Activated B cell treated with CpG ODN at 0.5 μM for 24 hours (primary cell): ENCODE data around the gene ZNF618. TPM values are rescaled to one million over a fixed set of nuclear protein-coding genes. Genes with fewer than 3 reads are reported as not detected.
A peak's percentile ranks its signal among the peaks of the same experiment; 100 is the strongest.

ENCODE experiments used
- ATAC-seq: fragments of 200-7000 bp; cut with Tn5 transposase; one replicate; pipeline ENCODE4 v1.10.0; 2021; ENCODE audit warnings: low read depth, mild to moderate bottlenecking, moderate library complexity
- CTCF ChIA-PET: fragments of 350-600 bp; sonication (Branson Sonifier 250); formaldehyde crosslinking; loops from one replicate; lab custom pipeline; 2021; ENCODE audit warnings: antibody characterized with exemption; lab: Charles Lee
- POLR2A ChIA-PET: fragments of 350-600 bp; sonication (Branson Sonifier 250); formaldehyde crosslinking; loops from one replicate; lab custom pipeline; 2021; ENCODE audit warnings: antibody characterized with exemption; lab: Charles Lee
- DNase-seq: peaks from one replicate; pipeline ENCODE4 v3.0.0; 2022
- H3K27ac Mint-ChIP-seq: one replicate; pipeline ENCODE4 v1.8.0; 2020; ENCODE audit warnings: mixed read lengths
- H3K27me3 Mint-ChIP-seq: one replicate; pipeline ENCODE4 v1.8.0; 2021; ENCODE audit warnings: mixed read lengths
- H3K36me3 Mint-ChIP-seq: one replicate; pipeline ENCODE4 v1.8.0; 2021; ENCODE audit warnings: low read depth, mixed read lengths
- H3K4me1 Mint-ChIP-seq: one replicate; pipeline ENCODE4 v1.8.0; 2021; ENCODE audit warnings: mixed read lengths
- H3K4me3 Mint-ChIP-seq: one replicate; pipeline ENCODE4 v1.8.0; 2020; ENCODE audit warnings: mild to moderate bottlenecking, mixed read lengths
- H3K9me3 Mint-ChIP-seq: one replicate; pipeline ENCODE4 v1.8.0; 2020; ENCODE audit warnings: mixed read lengths
- CTCF ChIP-seq: fragments of 200-600 bp; IDR thresholded peaks from one replicate; pipeline ENCODE4 v1.8.0; 2022; ENCODE audit warnings: antibody characterized with exemption, mild to moderate bottlenecking
- intact Hi-C: fragments of 100-400 bp; cut with micrococcal nuclease; formaldehyde crosslinking; loops from one replicate; pipeline ENCODE4 v1.15.1; 2024
- total RNA-seq: library from RNA; stranded (reverse); gene quantifications from 2 replicates; pipeline ENCODE4 v1.2.3, GENCODE V29; 2022

Gene ZNF618
- total RNA-seq, 1 donor from 2014 or later: 0.67 TPM

GRCh38 chr9:114005371-114006154 is 129.5 kb downstream of the ZNF618 start:
- TF ChIP-seq CTCF: no peak
- ATAC-seq (no peak), DNase-seq (no peak)
- no peaks in the 10 kb centered on the region for H3K9me3 Mint-ChIP-seq
- no peaks in the 10 kb centered on the region for H3K4me1 Mint-ChIP-seq
- no peak overlapping the region for H3K27ac Mint-ChIP-seq
- H3K36me3 Mint-ChIP-seq: no peaks in the 10 kb centered on the region
- H3K27me3 Mint-ChIP-seq: peaks cover 2% of the 10 kb centered on the region
- CTCF ChIA-PET: no interaction called here
- POLR2A ChIA-PET: no interaction called here
- intact Hi-C loops: no loop called here
- no peak overlapping the region for H3K4me3 Mint-ChIP-seq

- Mint-ChIP-seq H3K4me3 (no peak overlapping the region), H3K36me3 (no peaks in the 10 kb centered on the region), H3K4me1 (no peaks in the 10 kb centered on the region), H3K9me3 (no peaks in the 10 kb centered on the region), H3K27me3 (peaks cover 2% of the 10 kb centered on the region), H3K27ac (no peak overlapping the region)
- ChIA-PET CTCF (no interaction called here), POLR2A (no interaction called here)
- DNase-seq (no peak), ATAC-seq (no peak)
- TF ChIP-seq CTCF: no peak
- intact Hi-C loops: no loop called here
Observed at GRCh38 chr9:114006155-114006550, 130.0 kb downstream of the ZNF618 start.

DNA sequence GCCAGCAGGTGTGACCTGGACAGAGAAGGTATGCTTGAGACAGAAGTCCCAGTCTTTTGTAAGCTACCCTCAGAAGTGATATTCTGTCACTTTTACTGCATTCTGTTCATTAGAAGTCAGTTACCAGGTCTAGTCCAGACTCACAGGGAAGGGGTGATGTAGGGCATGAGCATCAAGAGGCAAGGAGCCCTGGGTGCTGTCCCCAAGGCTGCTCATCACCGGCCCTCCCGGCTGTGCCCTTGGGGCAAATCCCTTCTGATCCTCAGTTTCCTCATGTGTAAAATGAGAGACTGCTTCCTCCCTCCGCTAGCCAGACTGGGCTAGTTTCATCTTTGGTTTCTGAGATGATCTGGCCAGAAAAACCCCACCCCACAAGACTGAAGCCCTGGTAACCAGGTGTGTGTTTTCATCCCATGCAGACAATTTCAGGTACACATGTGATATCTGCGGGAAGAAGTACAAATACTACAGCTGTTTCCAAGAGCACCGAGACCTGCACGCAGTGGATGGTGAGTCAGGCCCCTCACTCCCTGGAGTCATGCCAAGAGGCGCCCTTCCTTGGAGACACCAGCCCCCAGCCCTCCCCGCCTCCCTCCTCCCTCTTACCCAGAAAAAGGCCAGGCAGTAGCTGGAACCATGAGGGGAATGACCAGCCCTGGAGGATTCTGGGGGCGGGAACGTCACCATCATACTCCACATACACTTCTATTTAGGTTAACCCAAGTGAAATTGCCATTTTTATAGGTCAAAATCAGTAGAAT is 131.0 kb downstream of the ZNF618 start:
- no peak for TF ChIP-seq CTCF
- ChIA-PET POLR2A (no interaction called here), CTCF (no interaction called here)
- DNase-seq (peak; percentile 5), ATAC-seq (no peak)
- Mint-ChIP-seq H3K4me1 (no peaks in the 10 kb centered on the region), H3K27ac (no peak overlapping the region), H3K4me3 (no peak overlapping the region), H3K9me3 (no peaks in the 10 kb centered on the region), H3K36me3 (no peaks in the 10 kb centered on the region), H3K27me3 (peaks cover 2% of the 10 kb centered on the region)
- intact Hi-C loops: no loop called here

GRCh38 chr9:114007991-114008666 is 132.0 kb downstream of the ZNF618 start:
- peak; percentile 5 for DNase-seq
- ChIA-PET CTCF (no interaction called here), POLR2A (no interaction called here)
- Mint-ChIP-seq H3K4me3 (no peak overlapping the region), H3K36me3 (no peaks in the 10 kb centered on the region), H3K4me1 (no peaks in the 10 kb centered on the region), H3K27ac (no peak overlapping the region), H3K27me3 (peaks cover 2% of the 10 kb centered on the region), H3K9me3 (peaks cover 4% of the 10 kb centered on the region)
- no peak for ATAC-seq
- intact Hi-C loops: no loop called here
- TF ChIP-seq CTCF: no peak
